SKM-1 (cell line): ENCODE data around the gene USO1.
A peak's percentile ranks its signal among the peaks of the same experiment; 100 is the strongest.
"Not testable (repeated sequence)": the region's sequence is repeated elsewhere in the genome, so short reads cannot be mapped to it uniquely, and the experiment has no call there.

ENCODE experiments used
- DNase-seq: peaks from one replicate; lab custom pipeline; 2025; ENCODE audit not compliant: unreplicated experiment; lab: John Stamatoyannopoulos, UW

USO1 gene

DNA sequence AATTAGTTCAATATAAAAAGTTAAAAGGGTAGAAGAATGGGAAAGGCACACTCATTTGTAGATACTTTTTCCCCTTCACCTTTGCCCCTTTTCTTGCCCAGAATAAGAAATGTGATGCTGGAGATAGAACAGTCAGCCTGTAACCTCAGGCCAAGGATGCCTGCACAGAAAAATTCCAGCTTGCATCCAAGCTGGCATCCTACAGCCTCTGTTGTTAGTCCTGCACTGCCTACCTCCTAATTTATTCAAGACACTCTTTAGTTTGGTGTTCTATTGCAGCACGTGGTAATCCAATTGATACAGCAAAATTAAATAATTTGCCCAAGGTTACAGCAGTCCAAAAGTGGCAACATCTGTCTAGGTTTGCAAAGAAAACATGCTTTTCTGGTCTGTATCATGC is 9.7 kb upstream of the USO1 start:
- DNase-seq, result no peak

DNA sequence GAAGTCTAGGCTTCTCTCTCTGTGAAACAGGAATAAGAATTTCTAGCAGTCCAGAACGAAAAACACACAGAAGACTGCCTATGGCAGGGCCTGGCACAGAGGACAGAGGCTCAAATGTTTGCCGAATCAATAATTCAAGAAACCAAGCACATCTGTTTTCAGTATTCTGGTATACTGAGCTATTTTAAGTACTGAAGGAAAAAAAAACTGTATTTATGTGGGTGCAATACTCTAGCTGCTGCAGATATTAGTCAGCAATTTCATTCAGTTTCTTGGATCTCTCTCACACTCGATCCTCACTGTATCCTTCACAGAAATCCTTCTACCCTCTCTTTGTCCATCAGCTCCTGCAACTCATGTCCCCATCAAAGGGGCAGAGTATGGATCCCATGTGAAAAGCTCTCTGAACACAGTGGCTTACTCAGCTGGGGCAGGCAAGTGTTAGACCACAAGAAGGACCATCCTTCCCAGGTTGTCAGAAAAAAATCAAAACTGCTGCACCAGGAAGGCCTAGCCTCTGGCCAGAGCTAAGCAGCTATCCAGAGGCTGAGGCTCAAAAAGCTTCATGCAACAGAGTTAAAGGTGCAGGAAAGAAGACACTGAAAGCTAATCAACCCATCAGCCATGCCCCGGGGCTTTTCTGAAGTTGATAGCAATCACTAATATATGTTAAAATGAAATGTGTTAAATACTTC is 9.1 kb upstream of the USO1 start:
- DNase-seq, result no peak

DNA sequence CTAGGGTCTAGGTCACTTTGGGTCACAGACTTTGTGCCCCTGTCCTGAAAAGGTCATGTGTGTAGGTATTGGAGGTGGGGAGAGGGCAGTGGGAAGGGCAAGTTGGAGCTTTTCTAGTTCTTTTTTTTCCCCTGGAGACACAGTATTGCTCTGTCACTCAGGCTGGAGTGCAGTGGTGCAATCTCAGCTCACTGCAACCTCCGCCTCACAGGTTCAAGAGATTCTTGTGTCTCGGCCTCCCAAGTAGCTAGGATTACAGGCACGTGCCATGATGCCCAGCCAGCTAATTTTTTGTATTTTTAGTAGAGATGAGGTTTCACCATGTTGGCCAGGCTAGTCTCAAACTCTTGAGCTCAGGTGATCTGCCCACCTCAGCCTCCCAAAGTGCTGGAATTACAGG is 8.3 kb upstream of the USO1 start:
- not testable (repeated sequence) for DNase-seq

DNA sequence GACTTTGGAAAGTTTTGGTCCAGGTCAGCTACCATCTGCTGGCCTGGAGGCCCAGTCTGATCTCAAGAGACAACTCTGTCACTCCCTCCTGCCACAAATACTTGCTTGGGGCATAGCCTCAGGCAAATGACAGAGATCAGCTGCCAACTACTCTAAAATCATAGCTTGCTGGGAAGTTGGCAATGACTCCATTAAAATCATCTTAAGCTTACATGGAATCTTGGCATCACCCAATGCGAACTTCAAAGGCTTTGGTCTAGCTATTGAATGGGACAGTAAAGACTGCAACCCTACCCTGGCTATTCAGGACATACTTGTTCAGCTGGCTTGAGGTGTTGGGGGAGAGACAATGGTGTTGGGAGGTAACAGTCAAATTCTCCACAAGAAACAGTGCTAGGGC is 7.0 kb upstream of the USO1 start:
- DNase-seq, result no peak

DNA sequence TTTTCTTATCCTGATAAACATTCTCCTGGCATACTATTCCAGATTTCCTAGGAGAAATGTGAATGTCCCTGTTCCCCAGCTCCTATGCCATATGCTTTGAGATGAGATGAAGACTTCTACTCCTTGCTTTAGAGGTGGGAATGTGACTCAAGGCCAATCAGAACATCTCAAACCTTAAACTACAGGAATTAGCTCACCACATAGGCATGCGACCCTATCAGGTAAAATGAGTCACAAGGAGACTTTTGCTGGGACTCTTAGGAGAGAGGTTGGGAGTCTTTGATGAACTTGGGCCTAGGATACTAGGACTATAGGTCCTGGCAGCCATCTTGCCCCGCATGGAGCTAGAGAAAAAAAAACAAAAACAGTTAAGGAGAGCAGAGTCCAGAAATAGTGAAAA is 5.8 kb upstream of the USO1 start:
- DNase-seq, result no peak

DNA sequence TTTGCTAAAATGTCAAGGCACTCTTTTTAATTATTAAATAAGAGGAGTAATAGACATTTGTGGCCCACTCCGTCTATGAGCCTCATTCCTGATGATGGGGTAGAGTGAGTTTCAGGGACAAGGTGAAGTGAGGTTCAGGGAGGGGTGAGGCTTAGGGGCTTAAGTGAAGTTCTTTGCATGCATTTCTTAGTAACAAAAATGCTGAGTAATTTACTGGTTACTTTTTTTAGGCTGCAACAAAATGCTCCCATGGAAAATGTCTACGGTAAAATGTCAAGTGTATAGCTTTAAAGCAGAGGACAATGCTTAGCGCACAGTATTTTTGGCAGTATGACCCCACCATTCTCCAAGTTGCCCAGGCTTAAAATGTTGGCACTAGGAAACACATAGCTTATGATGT is 2.0 kb upstream of the USO1 start:
- DNase-seq, result no peak

DNA sequence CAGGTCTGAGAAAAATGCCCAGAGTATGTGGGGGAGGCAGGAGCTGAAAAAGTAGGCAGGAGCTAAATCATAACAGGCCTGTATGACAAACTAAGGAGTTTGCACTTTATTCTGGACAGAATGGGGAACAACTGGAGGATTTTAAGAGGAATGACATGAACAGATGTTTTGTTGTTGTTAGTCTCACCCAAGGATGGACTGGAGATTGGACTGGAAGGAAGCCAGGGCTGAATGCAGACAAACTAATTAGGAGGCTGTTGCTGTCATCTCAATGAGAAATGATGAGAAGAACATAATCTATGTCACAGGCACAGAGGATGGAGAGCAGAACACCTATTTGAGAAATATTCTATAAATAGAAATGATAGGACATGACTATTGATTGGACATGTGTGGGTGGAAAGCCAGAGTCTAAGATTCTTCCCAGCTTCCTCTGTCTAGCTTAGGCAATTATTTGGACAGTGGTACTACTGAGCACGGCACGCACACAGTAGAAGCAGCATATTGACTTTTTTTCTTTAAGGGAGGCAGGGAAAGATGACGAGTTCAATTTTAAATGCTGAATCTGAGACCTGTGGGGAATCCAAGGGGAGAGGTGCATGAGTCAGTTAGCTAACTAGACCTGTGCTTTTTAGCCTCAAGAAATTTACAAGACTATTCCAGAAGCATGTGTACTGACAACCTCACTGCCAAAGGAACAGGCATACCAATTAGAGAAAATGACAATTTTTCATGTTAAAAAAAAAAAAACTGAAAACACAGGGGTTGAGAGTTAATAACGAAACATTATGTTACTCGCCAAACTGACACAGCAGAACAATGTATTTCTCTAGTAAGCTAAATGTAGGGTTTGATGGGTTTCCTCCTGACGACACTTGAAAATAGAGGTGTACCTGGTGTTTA is 963 bp upstream of the USO1 start:
- DNase-seq, result no peak

DNA sequence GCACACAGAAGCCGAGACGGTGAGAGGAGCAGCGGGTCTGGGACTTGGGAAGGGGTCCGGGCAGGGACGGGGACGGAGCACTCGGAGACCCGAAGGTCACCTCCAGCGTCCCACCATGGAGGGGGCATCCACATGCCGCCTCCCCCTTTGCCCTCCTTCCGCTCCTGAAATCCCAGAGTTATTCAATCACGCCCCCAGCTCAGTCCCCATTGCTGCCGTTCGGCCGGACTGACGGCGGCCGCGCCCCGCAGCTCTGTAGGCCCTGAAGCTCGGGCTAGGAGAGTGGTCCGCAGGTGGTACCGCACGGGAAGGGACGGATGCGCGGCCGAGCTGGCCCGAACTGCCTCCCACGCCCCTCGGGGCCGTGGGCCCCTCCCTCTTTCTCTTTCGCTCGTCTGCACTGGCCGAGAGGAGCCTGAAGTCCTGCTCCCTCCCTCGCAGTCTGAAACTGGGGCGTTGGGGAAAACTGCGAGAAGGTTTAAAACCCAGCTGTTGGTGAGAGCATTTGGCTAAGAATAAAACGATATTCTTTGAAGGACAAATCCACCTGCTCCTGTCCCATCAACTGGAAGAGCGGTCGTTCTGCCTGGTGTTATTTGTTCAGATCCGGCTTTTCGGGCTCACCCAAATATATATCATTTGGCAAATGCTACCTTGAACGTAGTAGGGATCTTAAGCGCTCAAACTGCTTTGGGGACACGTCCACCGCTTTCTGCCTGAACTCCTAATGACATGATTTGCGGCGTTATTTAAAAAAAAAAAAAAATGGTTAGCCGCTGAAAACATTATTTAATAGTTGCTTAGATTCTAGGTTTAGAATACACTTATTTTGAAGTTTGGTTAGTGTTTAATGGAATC is 719 bp downstream of the USO1 start:
- DNase-seq, result no peak

DNA sequence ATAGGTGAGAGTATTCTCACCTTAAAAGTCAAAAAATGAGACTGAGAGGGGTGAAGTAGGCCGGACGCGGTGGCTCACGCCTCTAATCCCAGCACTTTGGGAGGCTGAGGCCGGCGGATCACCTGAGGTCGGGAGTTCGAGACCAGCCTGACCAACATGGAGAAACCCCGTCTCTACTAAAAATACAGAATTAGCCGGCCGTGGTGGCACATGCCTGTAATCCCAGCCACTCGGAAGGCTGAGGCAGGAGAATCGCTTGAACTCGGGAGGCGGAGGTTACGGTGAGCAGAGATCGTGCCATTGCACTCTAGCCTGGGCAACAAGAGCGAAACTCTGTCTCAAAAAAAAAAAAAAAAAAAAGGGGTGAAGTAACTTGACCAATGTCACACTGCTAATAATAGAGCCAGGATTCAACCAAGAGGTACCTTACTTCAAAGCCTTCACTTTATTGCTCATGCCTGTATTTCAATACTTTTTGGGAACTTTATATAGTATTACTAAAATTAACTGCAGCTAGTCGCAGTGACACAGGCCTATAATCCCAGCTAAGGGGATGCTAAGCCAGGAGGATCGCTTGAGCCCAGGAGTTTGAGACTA is 1.7 kb downstream of the USO1 start:
- not testable (repeated sequence) for DNase-seq

DNA sequence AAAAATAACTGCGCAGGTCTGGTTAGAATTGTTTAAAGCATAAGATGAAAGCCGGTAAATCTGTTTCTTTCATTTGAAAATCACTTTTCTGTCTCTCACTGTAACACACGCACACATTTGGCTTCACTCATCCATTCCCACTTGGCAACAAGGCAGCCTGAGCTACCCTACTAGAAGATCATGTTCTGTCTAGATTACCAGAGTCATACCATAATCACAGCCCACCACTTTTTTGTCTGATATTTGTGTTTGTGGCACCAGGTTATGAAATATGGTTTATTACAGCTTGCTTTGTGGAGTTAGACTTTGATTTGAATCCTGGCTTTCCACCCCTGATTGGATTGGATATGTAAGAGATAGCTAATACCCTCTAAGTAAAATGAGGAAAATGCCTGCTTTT is 2.2 kb downstream of the USO1 start:
- no peak for DNase-seq

DNA sequence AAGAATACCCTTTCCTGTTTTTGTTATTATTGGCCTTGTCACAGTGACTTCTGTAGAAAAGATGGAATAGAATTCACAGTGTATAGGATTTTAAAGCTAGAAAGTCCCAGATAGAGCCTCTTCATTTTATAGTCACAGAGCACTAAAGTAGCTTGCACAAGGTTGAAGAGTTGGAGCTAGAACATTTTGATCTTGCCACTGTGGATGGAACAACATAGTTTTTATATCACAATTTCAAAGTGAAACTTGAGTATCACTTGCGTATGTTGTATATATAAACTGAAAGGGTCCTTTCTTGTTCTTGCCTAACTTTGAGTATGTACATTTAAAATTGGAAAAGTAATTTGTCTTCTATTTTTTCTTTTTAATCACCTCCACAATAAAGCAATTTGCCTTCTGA is 2.7 kb downstream of the USO1 start:
- no peak for DNase-seq

DNA sequence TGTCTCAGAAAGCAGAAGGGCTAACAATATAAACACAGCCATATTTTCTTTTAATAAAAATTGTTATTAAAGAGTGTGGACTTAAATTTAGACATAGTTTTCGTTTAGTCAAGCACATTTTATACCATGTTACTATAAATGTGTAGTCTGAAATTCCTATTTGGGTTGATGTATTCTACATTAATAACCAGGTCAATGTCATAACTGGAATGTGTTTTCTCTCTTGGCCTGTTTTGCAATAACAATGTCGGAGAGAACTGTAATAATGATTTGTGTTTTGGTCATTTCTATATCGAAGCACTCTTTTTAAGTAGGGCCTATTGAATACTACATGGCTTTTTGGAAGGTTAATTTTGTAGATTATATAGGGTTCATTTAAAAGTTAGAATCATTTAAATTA is 5.5 kb downstream of the USO1 start:
- DNase-seq, result no peak

DNA sequence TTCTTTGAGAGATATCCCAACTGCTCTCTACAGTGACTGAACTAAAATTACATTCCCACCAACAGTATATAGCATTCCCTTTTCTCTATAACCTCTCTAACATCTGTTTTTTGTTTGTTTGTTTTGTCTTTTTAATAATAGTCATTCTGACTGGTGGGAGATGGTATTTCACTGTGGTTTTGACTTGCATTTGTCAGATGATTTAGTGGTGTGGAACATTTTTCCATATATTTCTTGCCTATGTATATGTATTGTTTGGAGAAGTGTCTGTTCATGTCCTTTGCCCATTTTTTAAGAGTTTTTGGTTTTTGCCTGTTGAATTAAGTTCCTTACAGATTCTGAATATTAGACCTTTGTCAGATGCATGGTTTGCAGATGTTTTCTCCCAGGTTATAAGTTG is 9.0 kb downstream of the USO1 start:
- no peak for DNase-seq

DNA sequence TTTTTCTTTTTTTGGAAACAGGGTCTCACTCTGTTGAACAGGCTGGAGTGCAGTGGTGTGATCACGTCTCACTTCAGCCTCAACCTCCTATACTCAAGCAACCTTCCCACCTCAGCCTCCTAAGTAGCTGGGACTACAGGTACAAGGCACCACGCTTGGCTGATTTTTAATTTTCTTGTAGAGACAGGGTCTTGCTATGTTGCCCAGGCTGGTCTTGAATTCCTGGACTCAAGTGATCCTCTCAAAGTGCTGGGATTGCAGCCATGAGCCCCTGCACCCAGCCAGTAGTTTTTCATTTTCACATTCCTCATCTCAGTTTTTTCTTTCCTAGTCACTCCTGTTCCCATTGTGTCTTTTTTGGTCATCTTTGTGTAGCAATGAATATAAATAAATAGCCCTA is 11.1 kb downstream of the USO1 start:
- DNase-seq, result no peak

DNA sequence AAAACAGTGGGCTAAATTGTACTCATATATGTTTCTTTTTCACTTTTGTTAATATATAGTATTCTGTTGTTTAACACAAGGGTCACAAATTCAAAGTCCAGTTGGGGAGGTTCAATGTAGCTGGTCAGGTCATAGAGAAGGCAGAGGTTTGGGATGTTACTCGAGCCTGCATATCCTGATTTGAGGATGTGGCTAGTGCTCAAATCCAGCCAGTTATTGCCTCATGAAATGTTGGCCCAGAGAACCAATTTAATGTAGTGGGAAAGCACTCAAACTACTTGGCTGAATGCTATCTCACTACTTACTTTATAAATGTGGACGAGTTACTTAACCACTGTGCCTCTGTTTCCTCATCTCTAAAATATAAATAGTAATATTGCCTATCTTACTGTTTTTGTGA is 12.5 kb downstream of the USO1 start:
- no peak for DNase-seq

DNA sequence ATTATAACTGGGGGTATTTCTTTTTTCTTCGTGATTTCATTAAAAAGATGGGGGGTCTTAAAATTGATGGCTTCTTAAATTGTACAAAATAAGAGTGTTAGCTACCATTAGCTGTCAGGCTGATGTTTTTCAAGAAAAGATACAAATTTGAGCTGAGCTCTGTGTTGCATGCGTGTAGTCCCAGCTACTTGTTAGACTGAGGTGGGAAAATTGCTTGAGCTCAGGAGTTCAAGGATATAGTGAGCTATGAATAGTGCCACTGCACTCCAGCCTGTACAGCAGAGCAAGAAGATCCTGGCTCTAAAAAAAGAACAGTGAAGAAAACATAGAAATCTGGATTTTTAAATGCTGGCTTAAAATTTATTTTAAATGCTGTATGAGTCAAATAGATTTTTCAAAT is 13.0 kb downstream of the USO1 start:
- no peak for DNase-seq

DNA sequence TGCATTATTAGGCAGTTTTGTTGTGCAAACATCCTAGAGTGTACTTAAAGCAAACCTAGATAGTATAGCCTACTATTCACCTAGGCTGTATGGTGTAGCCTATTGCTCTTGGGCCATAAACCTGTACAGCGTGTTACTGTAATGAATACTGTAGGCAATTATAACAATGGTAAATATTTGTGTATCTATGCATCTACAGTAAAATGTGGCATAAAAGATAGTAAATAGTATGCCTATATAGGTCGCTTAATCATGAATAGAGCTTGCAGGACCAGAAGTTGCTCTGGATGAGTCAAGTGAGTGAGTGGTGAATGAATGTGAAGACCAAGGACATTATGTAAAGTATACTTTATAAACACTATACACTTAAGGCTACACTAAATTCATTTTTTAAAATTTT is 16.6 kb downstream of the USO1 start:
- DNase-seq, result no peak

DNA sequence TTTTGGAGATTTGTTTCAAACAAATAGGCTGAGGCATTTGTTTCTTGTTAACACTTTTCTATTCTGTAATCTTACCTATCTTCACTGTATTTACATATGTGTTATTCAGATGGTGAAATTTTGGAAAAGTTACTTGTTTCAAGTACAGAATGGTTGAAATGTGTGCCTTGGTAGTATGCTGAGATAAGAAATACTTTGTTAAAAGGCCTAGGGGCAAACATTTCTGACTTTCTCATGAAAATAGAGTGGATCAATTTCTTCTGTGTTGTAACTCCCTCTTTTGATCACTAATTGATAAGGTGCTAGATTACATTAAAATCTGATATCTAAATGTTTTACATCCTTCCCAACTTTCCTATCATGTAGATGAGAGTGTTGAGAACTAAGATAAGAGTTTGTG is 18.1 kb downstream of the USO1 start:
- DNase-seq, result no peak

DNA sequence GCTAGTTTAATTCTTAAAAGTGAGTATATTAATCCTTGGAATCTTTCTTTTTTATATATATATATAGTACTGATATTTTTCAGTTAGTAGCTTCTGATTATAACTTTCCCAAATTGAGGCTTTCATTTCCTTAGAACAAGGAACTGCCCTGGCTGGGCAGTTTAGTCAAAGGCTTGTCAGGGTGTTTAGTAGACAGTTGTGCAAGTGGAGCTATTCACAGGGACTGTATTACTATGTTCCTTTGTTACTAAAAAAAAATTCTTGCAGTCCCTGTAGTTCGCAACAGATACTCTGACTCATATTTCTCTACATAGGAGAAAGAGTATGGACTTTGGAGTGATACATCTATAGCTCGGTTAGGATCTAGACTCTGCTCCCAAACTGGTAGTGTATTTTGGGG is 20.8 kb downstream of the USO1 start:
- peak; percentile 73 for DNase-seq

DNA sequence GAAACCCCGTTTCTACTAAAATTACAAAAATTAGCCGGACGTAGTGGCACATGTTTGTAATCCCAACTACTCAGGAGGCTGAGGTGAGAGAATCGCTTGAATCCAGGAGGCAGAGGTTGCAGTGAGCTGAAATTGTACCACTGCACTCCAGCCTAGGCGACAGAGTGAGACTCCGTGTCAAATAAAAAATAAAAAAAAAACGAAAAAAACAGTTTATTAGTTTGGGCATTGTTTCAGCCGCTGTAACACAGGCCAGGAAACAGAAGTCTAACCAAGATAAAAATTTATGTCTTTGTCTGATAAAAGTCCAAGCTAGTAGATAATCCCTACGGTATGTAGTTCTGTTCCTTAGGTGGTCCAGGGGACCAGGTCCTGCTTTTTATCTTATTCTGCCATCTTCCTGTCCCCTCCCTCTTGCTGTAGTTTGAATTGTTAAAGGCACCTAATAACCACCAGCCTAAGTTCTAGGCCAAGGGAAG is 21.4 kb downstream of the USO1 start:
- no peak for DNase-seq

DNA sequence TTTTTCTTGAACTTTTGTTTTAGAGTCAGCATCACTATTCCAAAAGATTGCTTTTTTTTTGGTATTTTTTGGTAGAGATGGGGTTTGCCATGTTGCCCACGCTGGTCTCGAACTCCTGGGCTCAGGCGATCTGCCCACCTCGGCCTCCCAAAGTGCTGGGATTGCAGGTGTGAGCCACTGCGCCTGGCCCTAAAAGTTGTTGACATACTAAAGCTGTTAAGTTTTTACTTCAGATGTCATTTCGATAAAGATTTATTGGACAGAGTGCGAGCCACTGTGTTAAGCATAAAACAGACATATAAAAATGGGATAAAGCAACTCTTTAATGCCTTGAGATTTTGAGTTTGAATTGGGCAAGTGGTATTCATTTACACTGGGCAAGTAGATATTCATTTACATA is 28.3 kb downstream of the USO1 start:
- DNase-seq, result no peak
